Stomach smooth muscle (tissue), 2 donors: Measurements from ENCODE around the gene MIX23.

Experiments
- H3K27ac ChIP-seq: one replicate; pipeline ENCODE4 v1.7.0; 2013; ENCODE audit warnings: mild to moderate bottlenecking, low read length, inconsistent platforms
- H3K27me3 ChIP-seq, 2 donors: one replicate each; pipeline ENCODE4 v1.7.0; 2013; ENCODE audit warnings: low read length in 2 of 2; ENCODE audit not compliant: insufficient read depth in 2 of 2, control insufficient read depth in 1 of 2
- H3K36me3 ChIP-seq, 2 donors: one replicate each; pipeline ENCODE4 v1.7.0; 2013; ENCODE audit warnings: low read length in 2 of 2; ENCODE audit not compliant: control insufficient read depth in 2 of 2, insufficient read depth in 2 of 2
- H3K4me1 ChIP-seq: one replicate; pipeline ENCODE4 v1.7.0; 2013; ENCODE audit warnings: low read length; ENCODE audit not compliant: control insufficient read depth, insufficient read depth
- H3K4me3 ChIP-seq, 2 donors: one replicate each; pipeline ENCODE4 v1.7.0; 2013; ENCODE audit warnings: low read length in 2 of 2
- H3K9ac ChIP-seq, 2 donors: one replicate each; pipeline ENCODE4 v1.7.0; 2013; ENCODE audit warnings: low read length in 2 of 2, mild to moderate bottlenecking in 1 of 2
- H3K9me3 ChIP-seq, 2 donors: one replicate each; pipeline ENCODE4 v1.7.0; 2013; ENCODE audit warnings: low read length in 2 of 2; ENCODE audit not compliant: control insufficient read depth in 2 of 2
- donor health status: healthy.
- donor health status: Pancreatic carcinoma.

Gene MIX23

GRCh38 chr3:122410111-122410510, 27.1 kb upstream of the MIX23 start:
- H3K36me3 ChIP-seq: peaks cover 39 to 41% of the 10 kb centered on the region in 2 donors
- H3K27ac ChIP-seq: no peak overlapping the region
- no peaks in the 10 kb centered on the region for H3K27me3 ChIP-seq
- peaks cover 5% of the 10 kb centered on the region for H3K4me1 ChIP-seq
- no peaks in the 10 kb centered on the region for H3K9me3 ChIP-seq
- H3K4me3 ChIP-seq: no peak overlapping the region
- no peak overlapping the region for H3K9ac ChIP-seq

GRCh38 chr3:122409446-122409845, 26.4 kb upstream of the MIX23 start:
- Histone ChIP-seq H3K4me3 (no peak overlapping the region), H3K9ac (no peak overlapping the region), H3K4me1 (no peaks in the 10 kb centered on the region), H3K27me3 (no peaks in the 10 kb centered on the region), H3K27ac (no peak overlapping the region), H3K9me3 (no peaks in the 10 kb centered on the region), H3K36me3 (peaks cover 44 to 46% of the 10 kb centered on the region in 2 donors)

GRCh38 chr3:122407946-122408345, 24.9 kb upstream of the MIX23 start:
- Histone ChIP-seq H3K36me3 (peaks cover 52 to 55% of the 10 kb centered on the region in 2 donors), H3K4me1 (no peaks in the 10 kb centered on the region), H3K27ac (no peak overlapping the region), H3K4me3 (no peak overlapping the region), H3K9me3 (no peaks in the 10 kb centered on the region), H3K9ac (no peak overlapping the region), H3K27me3 (no peaks in the 10 kb centered on the region)

GRCh38 chr3:122406198-122406597, 23.2 kb upstream of the MIX23 start:
- H3K4me1 ChIP-seq: no peaks in the 10 kb centered on the region
- H3K36me3 ChIP-seq: peaks cover 52 to 58% of the 10 kb centered on the region in 2 donors
- H3K9ac ChIP-seq: no peak overlapping the region
- H3K27me3 ChIP-seq: no peaks in the 10 kb centered on the region
- no peak overlapping the region for H3K4me3 ChIP-seq
- H3K9me3 ChIP-seq: no peaks in the 10 kb centered on the region
- H3K27ac ChIP-seq: no peak overlapping the region

- Histone ChIP-seq H3K27ac (no peak overlapping the region), H3K4me1 (no peaks in the 10 kb centered on the region), H3K9ac (no peak overlapping the region), H3K4me3 (no peak overlapping the region), H3K27me3 (no peaks in the 10 kb centered on the region), H3K36me3 (peaks cover 44 to 52% of the 10 kb centered on the region in 2 donors), H3K9me3 (no peaks in the 10 kb centered on the region)
These were observed 22.0 kb upstream of the MIX23 start for GRCh38 chr3:122405015-122405414.

GRCh38 chr3:122403489-122403888, 20.5 kb upstream of the MIX23 start:
- Histone ChIP-seq H3K9me3 (no peaks in the 10 kb centered on the region), H3K4me1 (no peaks in the 10 kb centered on the region), H3K4me3 (no peak overlapping the region), H3K36me3 (peaks cover 37 to 39% of the 10 kb centered on the region in 2 donors), H3K27ac (no peak overlapping the region), H3K27me3 (no peaks in the 10 kb centered on the region), H3K9ac (no peak overlapping the region)

- Histone ChIP-seq H3K36me3 (peaks cover 12 to 14% of the 10 kb centered on the region in 2 donors), H3K4me1 (no peaks in the 10 kb centered on the region), H3K9me3 (no peaks in the 10 kb centered on the region), H3K27ac (no peak overlapping the region), H3K27me3 (no peaks in the 10 kb centered on the region), H3K4me3 (no peak overlapping the region), H3K9ac (no peak overlapping the region)
These were observed 15.9 kb upstream of the MIX23 start for GRCh38 chr3:122398920-122399319.

- Histone ChIP-seq H3K36me3 (peaks cover 0 to 2% of the 10 kb centered on the region in 2 donors), H3K9ac (no peak overlapping the region), H3K27me3 (no peaks in the 10 kb centered on the region), H3K4me3 (no peak overlapping the region), H3K4me1 (no peaks in the 10 kb centered on the region), H3K27ac (no peak overlapping the region), H3K9me3 (no peaks in the 10 kb centered on the region)
These were observed 14.2 kb upstream of the MIX23 start for GRCh38 chr3:122397201-122397600.

- Histone ChIP-seq H3K4me3 (no peak overlapping the region), H3K36me3 (peaks cover 0 to 2% of the 10 kb centered on the region in 2 donors), H3K9me3 (no peaks in the 10 kb centered on the region), H3K4me1 (no peaks in the 10 kb centered on the region), H3K9ac (no peak overlapping the region), H3K27ac (no peak overlapping the region), H3K27me3 (no peaks in the 10 kb centered on the region)
These were observed 13.5 kb upstream of the MIX23 start for GRCh38 chr3:122396511-122396910.

GRCh38 chr3:122395582-122395981, 12.6 kb upstream of the MIX23 start:
- Histone ChIP-seq H3K9ac (no peak overlapping the region), H3K4me3 (no peak overlapping the region), H3K27ac (no peak overlapping the region), H3K27me3 (no peaks in the 10 kb centered on the region), H3K36me3 (peaks cover 0 to 2% of the 10 kb centered on the region in 2 donors), H3K9me3 (no peaks in the 10 kb centered on the region), H3K4me1 (no peaks in the 10 kb centered on the region)

GRCh38 chr3:122394173-122394572, 11.1 kb upstream of the MIX23 start:
- no peaks in the 10 kb centered on the region for H3K4me1 ChIP-seq
- no peak overlapping the region for H3K27ac ChIP-seq
- H3K4me3 ChIP-seq: no peak overlapping the region
- no peaks in the 10 kb centered on the region for H3K9me3 ChIP-seq
- no peak overlapping the region for H3K9ac ChIP-seq
- no peaks in the 10 kb centered on the region for H3K27me3 ChIP-seq
- H3K36me3 ChIP-seq: no peaks in the 10 kb centered on the region
